GM04504 (cell line): ENCODE measurements around the gene LRIT1.
A peak's percentile ranks its signal among the peaks of the same experiment; 100 is the strongest.
"Not testable (repeated sequence)": the region's sequence is repeated elsewhere in the genome, so short reads cannot be mapped to it uniquely, and the experiment has no call there.

Experiments
- DNase-seq: peaks from one replicate; pipeline ENCODE4 v3.0.0-alpha.2; 2012; ENCODE audit warnings: low read depth

LRIT1 gene, protein sequence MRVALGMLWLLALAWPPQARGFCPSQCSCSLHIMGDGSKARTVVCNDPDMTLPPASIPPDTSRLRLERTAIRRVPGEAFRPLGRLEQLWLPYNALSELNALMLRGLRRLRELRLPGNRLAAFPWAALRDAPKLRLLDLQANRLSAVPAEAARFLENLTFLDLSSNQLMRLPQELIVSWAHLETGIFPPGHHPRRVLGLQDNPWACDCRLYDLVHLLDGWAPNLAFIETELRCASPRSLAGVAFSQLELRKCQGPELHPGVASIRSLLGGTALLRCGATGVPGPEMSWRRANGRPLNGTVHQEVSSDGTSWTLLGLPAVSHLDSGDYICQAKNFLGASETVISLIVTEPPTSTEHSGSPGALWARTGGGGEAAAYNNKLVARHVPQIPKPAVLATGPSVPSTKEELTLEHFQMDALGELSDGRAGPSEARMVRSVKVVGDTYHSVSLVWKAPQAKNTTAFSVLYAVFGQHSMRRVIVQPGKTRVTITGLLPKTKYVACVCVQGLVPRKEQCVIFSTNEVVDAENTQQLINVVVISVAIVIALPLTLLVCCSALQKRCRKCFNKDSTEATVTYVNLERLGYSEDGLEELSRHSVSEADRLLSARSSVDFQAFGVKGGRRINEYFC

DNA sequence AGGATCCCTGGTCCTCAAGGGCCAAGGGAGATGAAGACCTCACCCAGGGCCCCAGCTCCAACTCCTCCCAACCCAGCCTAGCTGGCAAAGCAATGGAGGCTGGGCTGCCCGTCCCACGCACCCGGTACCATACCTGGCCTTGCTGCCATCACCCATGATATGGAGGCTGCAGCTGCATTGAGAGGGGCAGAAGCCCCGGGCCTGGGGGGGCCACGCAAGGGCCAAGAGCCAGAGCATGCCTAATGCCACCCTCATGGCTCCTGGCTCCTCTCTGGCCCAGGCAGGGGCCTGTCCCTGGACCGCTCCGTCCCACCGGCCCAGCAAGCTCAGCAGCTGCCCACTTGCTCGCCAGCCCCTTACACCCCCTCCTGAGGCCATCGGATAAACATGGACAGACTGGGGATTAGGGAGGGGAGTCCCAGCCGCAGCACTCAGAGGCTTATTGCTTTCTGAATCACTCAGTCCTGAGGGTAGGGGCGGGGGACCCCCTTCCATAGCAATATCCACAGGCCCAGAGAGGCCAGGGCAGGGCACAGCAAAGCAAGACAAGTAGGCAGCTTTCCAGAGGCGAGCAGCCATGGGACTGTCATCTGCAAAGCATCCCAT lies at the start of gene LRIT1:
Gene LRIT1 (minus strand): TSS at position 362 of the 606 bp plus-strand sequence. CDS start 107 bp downstream, at position 255.
- no peak for DNase-seq

DNA sequence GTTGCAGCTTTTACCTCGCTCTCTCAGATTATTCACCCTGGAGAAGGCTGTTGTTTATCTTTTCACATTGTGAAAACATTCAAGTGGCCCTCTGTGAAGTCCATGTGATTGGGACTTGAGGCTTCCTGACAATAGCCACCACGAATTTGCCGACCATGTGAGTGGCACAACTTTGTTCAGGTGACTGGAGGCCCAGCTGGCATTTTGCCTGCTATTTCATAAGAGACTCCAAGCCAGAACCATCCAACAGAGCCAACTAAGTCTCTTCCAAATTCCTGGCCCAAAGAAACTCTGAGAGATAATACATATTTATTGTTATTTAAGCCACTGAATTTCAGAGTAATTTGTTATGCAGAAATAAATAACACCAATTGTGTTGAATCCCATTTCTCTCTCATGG lies 48.9 kb upstream of the LRIT1 start:
- DNase-seq, result no peak

DNA sequence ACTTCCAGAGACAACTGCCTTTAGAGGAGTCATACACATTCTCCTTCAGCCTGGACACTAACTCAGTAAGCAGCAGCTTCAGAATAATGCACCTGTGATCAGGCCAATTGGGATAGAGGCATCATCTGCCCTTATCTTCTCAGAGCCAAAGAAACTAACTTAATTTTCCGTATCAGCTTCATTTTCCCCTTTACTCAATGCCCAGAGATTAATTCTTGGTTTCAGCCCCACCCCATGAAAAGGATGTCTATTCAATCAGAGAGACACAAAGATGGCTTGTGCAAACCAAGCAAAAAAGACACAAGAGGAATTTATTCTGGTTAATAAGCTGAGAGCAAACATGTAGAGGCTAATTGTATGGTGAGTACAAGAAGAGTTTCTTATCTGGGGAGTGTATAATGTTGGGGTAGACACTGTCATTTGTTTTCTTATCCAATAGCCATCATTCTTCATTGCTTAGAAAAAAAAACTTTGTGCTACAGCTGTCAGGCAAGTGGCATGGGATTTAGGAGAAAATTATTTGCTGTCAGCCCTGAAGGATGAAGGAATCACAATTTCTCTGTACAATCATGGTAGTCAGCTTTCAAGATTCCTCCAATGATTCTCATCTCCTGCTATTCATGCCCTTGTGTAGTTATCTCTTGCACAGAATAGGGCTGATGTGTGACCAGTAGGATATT lies 48.3 kb upstream of the LRIT1 start:
- no peak for DNase-seq

DNA sequence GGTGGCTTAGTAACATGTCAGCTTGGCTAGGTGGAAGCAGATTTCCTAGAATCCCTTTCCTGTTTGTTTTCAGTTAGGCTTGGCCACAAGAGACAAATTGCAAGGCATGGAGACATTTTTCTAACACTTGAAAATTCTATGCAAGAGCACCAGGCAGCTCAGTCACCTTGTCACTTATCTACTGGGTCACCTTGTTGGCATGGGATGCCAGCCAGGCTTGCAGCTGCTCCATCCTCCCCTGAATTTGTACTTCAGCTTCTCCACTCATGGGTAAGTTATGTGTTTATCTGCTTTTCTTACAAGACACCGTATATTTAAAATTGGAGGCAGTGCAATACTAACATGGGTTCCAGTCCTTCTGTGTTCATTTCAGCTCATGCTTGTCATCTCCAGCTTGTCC lies 46.8 kb upstream of the LRIT1 start:
- DNase-seq, result no peak

DNA sequence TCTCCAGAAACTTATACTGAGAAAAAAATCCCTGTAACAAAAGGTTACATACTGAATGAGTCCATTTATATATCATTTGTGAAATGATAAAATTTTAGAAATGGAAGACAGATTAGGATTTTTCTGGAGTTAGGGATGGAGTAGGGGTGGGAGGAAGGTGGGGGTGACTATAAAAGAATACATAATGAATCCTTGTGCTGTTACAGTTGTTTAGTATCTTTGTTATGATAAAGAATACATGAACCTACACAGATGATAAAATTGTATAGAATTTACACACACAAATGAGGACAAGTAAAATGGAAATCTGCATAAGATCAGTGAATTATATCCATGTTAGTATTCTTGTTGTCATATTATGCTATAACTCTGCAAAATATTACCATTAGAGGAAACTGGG lies 45.3 kb upstream of the LRIT1 start:
- DNase-seq, result no peak

DNA sequence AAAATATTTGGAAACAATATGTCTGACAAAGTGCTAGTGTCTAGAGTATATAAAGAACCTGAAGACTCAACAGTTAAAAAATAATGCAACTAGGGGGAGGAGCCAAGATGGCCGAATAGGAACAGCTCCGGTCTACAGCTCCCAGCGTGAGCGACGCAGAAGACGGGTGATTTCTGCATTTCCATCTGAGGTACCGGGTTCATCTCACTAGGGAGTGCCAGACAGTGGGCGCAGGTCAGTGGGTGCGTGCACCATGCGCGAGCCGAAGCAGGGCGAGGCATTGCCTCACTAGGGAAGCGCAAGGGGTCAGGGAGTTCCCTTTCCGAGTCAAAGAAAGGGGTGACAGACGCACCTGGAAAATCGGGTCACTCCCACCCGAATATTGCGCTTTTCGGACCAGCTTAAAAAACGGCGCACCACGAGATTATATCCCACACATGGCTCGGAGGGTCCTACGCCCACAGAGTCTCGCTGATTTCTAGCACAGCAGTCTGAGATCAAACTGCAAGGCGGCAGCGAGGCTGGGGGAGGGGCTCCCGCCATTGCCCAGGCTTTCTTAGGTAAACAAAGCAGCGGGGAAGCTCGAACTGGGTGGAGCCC lies 38.6 kb upstream of the LRIT1 start:
- not testable (repeated sequence) for DNase-seq

DNA sequence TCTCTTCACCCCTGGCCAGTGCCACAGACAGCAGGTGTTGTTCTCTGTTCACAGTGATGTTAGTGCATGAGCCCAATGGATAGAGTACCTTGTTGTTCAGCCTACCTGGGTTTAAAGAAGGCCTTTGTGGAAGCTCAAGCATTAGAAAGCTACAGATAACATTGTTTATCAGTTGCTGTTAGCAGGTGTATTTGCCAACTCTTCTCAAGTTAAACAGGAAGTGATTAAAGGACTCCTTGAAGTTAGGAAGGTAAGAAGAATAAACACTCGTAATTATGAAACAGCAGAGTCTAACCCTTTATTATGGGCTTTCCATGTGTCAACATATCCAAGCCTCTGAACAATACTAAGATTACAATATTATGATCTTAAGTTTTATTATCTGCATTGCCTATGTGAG lies 29.4 kb upstream of the LRIT1 start:
- DNase-seq, result no peak

DNA sequence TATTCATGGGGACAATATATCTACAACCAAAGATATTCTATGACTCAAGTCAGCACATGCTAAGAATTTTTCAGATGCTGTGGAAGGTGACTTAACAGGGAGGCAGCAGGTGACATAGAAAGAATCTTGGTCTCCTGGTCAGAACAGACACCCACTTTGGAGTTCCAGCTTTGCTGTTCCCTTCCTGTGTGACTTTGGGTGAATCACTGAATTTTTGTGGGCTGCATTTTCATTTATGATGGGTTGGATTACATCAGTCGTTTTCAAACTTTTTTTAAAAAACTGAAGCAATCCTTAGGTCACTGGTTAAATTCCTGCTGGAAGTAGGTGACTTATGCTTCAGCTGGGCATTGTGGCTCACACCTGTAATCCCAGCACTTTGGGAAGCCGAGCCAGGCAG lies 28.4 kb upstream of the LRIT1 start:
- DNase-seq, result peak; percentile 50

DNA sequence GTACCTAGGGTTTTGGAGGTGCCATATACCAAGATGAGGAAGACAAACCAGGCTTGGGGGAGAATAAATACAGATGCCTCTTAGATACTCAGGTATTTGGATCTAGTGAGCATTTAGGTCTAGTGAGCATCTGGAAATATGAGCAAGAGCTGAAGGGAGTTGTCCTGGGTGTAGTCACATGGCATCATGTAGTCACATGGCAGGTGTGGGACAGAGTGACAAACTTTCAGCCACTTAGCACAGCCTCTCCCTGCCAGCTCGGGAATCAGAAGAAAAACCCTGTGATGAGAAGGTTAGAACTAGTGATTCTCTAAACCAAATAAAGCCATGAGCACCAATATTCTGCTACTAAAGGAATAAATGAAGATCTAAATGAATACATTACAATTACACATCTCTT lies 27.8 kb upstream of the LRIT1 start:
- DNase-seq, result no peak

DNA sequence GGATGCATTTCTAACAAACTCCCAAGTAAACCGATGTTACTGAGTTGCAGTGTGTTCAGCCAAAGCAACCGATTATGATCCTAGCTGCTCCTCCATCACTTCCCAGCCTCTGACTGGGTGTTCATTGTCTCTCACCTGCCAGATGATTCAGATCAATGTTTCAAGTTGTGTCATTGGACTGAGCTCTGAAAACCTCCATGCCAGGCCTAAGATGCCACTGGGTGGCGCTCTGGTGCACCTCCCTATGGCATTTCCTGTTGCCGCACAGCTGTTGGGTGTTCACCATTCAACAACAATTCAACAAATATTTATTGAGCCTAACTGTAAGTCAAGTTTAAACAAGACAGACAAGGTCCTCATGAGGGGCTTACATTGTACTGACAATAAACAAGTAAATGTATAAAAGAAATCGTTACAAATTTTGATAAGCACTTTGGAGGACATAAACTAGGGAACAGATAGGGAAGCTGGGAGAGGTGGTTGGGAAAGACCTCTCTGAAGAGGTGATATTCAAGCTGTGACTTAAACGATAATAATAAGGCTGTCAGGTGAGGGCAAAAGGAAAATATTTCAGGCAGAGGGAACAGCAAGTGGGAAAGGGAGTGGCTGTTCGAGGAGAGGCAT lies 26.3 kb upstream of the LRIT1 start:
- DNase-seq, result peak; percentile 15

DNA sequence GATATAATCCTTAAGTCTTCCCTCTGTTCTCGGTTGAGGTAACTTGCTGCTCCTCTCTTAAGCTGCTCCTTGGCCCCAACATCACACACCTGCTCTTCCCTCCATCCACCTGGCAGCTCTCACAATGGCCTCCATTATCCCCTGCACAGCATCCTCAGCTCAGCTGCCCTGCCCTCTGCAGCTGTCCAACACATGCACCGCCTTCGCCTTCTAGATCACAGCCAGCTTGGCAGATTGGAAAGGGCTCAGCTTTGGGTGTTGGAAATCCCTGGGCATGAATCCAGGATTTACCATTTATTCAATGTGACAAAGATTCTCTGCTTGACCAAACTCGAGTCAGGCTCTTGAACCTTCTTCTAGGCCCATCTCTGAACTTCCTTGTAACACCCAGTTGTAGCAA lies 24.1 kb upstream of the LRIT1 start:
- DNase-seq, result no peak

DNA sequence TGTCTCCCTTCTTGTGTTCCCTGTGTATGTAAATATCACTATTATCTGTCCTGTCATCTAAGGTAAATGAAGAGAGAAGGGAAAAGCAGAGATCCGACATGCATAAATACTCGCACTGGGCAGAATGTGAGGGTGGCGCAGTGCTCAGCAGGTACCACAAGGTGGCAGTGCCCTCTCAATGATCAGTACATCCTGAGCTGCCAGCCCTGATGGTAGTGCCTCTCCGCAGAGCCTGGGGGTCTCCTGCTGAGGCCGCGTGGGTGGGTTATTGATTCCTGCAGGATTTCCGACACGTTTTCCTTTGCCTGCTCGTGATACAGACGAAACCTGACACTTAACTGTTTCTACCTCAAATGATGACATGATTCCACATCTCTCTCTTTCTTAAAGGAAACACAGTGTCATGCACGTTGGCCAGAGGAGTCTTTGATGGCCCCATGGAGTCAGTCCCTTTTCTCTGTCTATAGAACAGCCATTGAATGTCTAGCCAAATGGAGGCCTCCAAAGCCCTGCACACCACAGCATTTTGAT lies 23.3 kb upstream of the LRIT1 start:
- DNase-seq, result peak; percentile 16

DNA sequence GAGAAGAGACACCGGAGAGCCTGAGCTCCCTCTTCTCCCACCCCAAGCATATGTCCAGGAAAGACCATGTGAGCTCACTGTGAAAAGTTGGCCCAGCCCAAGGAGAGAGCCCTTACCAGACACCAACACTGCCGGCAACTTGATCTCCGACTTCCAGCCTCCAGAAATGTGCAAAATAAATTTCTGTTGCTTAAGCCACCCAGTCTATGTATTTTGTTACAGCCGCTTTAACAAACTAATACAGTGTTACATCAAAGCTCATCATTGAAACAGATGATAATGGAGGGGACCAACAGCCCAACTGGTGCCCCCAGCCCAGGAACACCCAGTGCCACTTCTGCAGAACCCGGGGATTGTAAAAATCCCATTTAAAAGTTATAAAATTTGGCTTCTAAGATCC lies 22.4 kb upstream of the LRIT1 start:
- DNase-seq, result no peak

DNA sequence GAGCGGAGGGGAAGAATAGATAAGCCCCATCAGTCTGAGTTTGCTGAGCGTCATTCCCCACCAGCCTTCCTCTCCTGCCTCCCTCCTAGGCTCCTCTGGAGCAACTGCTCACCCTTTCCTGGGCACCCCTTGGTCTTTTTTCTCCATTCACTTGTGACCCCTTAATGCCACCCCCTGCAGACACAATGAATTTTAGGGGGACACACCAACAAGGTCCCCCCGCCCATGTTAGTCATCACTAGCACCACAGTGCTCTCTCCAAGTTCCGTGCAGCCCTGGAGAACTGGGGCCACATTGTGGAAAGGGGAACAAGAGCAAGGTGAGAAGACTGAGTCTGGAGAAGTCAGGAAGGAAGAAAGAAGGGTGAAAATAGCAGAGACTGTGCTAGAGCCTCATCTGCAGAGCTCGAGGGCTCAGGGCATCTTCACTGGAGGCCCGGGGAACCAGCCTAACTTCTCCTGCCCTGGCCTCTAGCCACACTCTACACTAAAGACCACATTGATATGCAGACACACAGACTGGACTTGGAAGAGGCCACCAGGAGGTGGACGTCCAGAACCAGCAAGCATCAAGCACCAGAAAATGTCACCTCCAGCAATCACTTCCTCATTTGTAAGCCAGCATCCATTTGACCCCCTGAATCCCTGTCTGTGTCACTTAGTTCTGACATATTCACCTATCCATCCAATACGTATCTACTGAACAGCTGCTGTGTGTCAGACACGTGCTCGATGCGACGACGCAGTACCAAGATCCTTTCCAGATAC lies 21.0 kb upstream of the LRIT1 start:
- DNase-seq, result no peak

DNA sequence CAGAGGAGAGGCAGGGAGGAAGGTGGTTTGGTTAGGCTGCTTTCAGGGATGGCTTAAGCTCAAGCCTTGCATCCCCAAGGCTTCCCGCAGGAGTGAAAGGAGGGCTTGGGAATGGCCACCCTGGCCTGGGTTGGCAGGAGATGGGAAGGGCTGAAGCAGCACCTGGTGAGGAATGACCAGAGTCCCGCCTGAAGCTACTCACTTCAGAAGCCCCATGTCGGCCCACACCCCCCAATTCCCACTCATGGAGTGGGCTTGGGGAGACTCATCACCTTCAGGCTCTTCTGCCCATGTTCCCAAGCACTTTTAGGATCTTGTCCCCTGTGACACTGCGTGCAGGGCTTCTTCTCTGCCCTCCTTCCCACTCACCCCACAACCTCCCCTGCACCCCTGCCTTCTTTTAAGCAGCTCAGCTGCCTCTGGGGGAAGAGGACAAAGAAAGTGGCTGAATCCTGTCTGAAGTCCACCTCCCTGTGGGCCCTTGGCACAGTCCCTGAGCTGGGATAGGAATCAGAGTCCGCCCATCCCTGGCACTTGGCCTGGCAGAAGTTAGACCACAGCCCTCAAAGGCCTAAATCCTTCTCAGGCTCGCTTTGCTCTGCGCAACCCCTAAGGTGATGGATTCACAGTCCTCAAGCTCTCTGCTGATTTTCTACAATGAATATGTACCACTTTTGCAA lies 20.0 kb upstream of the LRIT1 start:
- no peak for DNase-seq

DNA sequence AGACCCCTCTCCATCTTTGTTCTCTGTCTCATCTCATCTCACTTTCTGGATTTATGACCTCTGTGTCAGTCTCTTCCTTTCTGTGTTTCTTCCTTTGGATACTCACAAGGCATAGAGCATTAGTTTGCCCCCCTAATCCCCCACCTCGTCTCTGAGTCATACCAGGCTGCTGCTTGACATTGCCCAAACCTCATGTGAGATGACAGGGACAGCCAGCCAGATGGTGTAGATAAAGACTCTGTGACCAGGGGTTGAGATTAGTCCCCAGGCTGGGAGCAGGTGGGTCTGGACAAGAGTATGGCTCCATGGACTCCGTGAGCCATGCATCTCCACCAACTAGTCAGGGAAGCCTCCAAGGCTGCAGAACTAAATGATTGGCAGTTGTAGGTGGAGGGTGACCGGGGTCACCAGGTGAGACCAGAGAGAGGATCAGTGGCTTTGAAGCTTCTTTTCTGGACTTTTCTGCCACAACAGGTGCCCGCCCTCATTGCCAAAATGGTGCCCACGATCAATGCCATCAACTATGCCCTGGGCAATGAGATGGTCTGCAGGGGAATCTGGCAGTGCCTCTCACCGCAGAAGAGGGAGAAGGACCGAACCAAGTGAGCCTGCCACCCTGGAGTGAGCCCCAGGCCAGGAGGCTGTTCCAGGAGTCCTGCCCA lies 16.8 kb upstream of the LRIT1 start:
- DNase-seq, result no peak

DNA sequence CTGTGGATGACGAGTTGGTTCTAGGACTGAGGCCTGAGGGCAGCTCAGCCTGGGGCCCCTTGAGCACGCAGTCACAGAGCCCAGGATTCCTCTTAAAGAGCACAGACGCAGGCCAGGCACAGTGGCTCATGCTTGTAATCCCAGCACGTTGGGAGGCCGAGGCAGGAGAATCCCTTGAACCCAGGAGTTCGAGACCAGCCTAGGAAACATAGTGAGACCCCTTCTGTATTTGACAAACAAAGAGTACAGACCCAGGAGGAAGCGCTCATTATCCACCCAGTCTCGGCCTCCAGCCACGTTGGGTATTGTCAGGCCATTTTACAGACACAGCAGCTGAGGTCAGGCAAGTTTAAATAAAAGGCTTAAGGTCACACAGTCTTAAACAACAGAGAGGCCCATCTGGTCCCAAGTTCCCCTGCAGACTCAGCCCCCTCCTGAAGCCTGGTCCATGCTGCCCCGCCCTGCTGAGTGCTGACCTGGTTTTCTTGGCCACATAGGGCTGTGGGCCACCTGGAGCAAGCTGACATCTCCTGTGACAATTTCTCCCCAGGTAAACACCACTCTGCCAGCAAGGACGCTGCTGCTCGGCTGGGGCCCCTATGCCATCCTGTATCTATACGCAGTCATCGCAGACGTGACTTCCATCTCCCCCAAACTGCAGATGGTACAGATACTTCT lies 16.1 kb upstream of the LRIT1 start:
- no peak for DNase-seq

DNA sequence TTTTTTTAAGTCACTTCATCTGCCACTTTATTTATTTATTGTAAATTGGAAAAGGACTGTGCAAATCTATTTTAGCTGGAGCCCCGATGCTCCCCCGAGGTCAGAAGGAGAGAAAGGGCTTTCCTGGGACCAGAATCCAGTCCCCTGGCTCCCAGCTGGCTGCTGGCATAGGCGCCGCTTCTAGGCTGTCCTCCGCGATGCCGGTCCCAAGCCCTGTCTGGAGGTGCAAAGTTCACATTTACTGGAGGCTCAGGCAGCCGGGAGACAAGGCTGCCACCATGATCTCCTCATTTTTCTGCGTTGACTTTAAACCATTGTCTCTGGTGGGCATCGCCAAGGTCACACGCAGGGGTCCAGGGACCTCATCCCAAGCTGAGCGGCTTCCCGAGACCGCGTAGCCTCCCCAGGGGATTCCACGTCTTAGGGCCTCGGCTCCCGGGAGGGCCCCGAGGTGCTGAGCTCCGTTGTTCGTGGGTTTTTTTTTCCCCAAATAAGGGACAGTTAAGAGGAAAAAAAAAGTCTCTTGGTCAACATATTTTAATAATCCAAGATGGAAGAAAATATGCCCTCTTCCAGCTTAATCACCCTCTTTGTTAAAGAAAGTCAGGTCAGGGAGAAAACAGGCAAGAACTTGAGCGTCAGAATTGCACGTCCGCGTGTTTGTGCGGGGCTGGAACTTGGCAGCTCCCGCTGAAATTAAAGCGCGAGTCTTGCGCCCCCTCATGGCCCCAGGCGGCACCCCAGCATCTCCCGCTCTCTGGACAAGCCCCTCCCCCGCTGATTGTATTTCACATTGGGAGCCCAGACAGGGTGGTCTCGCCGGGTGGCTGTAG lies 15.4 kb upstream of the LRIT1 start:
- DNase-seq, result no peak
